Measurements from ENCODE around the gene TIMD4. TPM values are rescaled to one million over a fixed set of nuclear protein-coding genes. Genes with fewer than 3 reads are reported as not detected.
"Not testable (repeated sequence)": the region's sequence is repeated elsewhere in the genome, so short reads cannot be mapped to it uniquely, and the experiment has no call there.

Gene TIMD4
- total RNA-seq, 1 donor from 2014 or later: not detected

DNA sequence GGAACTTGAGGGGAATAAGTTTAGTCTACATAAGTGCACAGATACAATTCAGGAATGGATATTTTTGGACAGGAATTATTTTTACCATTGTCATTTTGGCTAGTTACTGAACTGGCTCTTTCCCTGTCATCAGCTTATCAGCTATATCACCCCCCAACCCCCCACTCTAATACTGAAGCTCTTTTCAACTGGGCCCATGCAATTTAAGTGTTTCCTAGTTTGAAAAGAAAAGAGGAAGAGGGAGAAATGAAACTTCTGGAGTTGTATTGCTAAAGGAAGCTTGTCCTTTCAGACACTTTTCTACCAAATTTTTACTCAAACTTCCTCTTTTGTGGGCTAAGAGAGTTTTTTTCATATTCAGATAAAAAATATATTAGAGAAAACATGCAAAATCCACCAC is 18.5 kb upstream of the TIMD4 start:
- TF ChIP-seq CTCF (IDR thresholded peaks at IDR 0.05; ENCODE audit: unreplicated experiment): no peak
- no peaks in the 10 kb centered on the region for H3K4me1 Mint-ChIP-seq
- H3K36me3 Mint-ChIP-seq: no peaks in the 10 kb centered on the region
- no peak overlapping the region for H3K27ac Mint-ChIP-seq
- H3K9me3 Mint-ChIP-seq: peaks cover 2% of the 10 kb centered on the region
- no peak overlapping the region for H3K4me3 Mint-ChIP-seq
- peaks cover 10% of the 10 kb centered on the region for H3K27me3 Mint-ChIP-seq (ENCODE audit: low read depth)
- no peak for DNase-seq (ENCODE audit: low spot score in 2 of 2, unreplicated experiment in 2 of 2)

- no peak for TF ChIP-seq CTCF (IDR thresholded peaks at IDR 0.05; ENCODE audit: unreplicated experiment)
- Mint-ChIP-seq H3K9me3 (peaks cover 6% of the 10 kb centered on the region), H3K4me3 (no peak overlapping the region), H3K27me3 (ENCODE audit: low read depth) (peaks cover 6% of the 10 kb centered on the region), H3K4me1 (no peaks in the 10 kb centered on the region), H3K27ac (no peak overlapping the region), H3K36me3 (no peaks in the 10 kb centered on the region)
- no peak for DNase-seq (ENCODE audit: low spot score in 2 of 2, unreplicated experiment in 2 of 2)
These were observed 11.3 kb upstream of the TIMD4 start for GRCh38 chr5:156974328-156974727.

DNA sequence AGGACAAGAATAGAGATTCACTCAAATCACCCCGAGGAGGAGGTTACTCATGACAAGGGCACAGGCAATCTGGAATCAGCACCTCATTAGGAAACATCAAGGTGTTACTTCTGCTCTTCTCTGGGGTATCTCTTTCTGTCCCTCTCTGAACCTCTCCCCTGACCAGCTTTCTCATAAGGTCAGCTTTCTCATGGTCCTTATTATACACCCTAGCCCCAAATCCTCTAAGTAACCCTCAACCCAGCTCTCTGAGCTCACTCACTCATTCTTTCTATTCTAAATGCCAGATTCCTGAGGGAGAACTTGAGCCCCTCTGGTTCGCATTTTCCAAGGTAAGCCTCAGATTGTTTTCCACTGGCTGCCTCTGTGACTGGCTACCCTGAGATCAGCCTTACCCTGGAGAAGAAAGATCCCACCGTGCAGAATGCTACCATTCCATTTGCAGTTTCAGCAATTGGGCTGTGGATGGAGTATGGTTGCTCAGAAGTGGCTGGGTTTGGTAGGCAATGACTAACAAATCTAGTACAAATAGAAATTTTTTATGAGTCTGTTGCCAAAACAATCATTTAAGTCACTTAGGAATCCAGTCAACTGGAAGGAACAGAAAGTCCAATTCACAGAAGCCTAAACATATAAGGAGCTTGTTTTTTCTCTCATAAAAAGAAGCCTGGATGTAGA is 9.0 kb upstream of the TIMD4 start:
- no peak for TF ChIP-seq CTCF (IDR thresholded peaks at IDR 0.05; ENCODE audit: unreplicated experiment)
- DNase-seq (ENCODE audit: low spot score in 2 of 2, unreplicated experiment in 2 of 2): no peak
- Mint-ChIP-seq H3K27me3 (ENCODE audit: low read depth) (peaks cover 1% of the 10 kb centered on the region), H3K9me3 (peaks cover 6% of the 10 kb centered on the region), H3K27ac (no peak overlapping the region), H3K4me3 (no peak overlapping the region), H3K36me3 (no peaks in the 10 kb centered on the region), H3K4me1 (no peaks in the 10 kb centered on the region)

DNA sequence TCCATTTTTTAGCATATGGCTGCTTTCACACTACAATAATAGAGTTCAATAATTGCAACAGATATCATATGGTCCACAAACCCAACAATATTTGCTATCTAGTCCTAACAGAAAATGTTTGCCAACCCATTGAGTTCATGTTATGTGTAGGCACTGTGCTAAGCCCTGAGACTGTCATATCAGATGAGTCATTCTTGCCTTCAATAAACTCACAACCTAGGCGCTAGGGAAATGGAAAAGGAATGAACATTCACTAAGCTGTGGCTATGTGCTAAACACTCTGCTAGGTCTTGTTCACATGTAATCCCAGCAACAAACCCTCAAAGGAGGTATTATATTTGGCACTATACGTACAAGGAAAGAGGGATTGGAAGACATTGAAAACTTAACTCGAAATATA is 8.4 kb upstream of the TIMD4 start:
- no peak overlapping the region for H3K27ac Mint-ChIP-seq
- no peak for TF ChIP-seq CTCF (IDR thresholded peaks at IDR 0.05; ENCODE audit: unreplicated experiment)
- H3K4me3 Mint-ChIP-seq: no peak overlapping the region
- DNase-seq (ENCODE audit: low spot score in 2 of 2, unreplicated experiment in 2 of 2): no peak
- peaks cover 6% of the 10 kb centered on the region for H3K9me3 Mint-ChIP-seq
- H3K36me3 Mint-ChIP-seq: no peaks in the 10 kb centered on the region
- peaks cover 1% of the 10 kb centered on the region for H3K27me3 Mint-ChIP-seq (ENCODE audit: low read depth)
- H3K4me1 Mint-ChIP-seq: no peaks in the 10 kb centered on the region

DNA sequence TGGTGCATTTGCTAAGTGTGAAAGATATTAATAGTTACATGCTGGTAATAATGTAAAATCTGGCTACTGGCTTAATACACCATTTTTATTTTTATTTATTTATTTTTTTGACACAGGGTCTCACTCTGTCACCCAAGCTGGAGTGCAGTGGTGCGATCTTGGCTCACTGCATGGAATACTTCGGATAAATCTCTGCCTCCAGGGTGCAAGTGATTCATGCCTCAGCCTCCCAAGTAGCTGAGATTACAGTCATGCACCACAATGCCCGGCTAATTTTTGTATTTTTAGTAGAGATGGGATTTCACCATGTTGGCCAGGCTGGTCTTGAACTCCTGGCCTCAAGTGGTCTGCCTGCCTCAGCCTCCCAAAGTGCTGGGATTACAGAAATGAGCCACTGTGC is 4.4 kb upstream of the TIMD4 start:
- peaks cover 10% of the 10 kb centered on the region for H3K9me3 Mint-ChIP-seq
- H3K4me3 Mint-ChIP-seq: not testable (repeated sequence)

GRCh38 chr5:156956321-156956720 is 6.7 kb downstream of the TIMD4 start:
- Mint-ChIP-seq H3K4me1 (no peaks in the 10 kb centered on the region), H3K4me3 (no peak overlapping the region), H3K27ac (no peak overlapping the region), H3K36me3 (no peaks in the 10 kb centered on the region), H3K27me3 (ENCODE audit: low read depth) (no peaks in the 10 kb centered on the region), H3K9me3 (no peaks in the 10 kb centered on the region)
- no peak for TF ChIP-seq CTCF (IDR thresholded peaks at IDR 0.05; ENCODE audit: unreplicated experiment)
- no peak for DNase-seq (ENCODE audit: low spot score in 2 of 2, unreplicated experiment in 2 of 2)

More for the DNA sequence above, 4.4 kb upstream of the TIMD4 start:
- not testable (repeated sequence) for H3K4me1 Mint-ChIP-seq; DNase-seq (ENCODE audit: low spot score in 2 of 2, unreplicated experiment in 2 of 2); H3K27ac Mint-ChIP-seq; H3K27me3 Mint-ChIP-seq (ENCODE audit: low read depth); H3K36me3 Mint-ChIP-seq

Data from mesothelial cell of epicardium (in vitro differentiated cells).